HG02981 (cell line): ENCODE measurements around the gene FH.

Experiments used
- ATAC-seq: cut with Tn5 transposase; IDR thresholded peaks from one replicate; pipeline ENCODE4 v1.9.1; 2021; ENCODE audit warnings: mild to moderate bottlenecking, moderate library complexity; ENCODE audit not compliant: unreplicated experiment

FH gene

DNA sequence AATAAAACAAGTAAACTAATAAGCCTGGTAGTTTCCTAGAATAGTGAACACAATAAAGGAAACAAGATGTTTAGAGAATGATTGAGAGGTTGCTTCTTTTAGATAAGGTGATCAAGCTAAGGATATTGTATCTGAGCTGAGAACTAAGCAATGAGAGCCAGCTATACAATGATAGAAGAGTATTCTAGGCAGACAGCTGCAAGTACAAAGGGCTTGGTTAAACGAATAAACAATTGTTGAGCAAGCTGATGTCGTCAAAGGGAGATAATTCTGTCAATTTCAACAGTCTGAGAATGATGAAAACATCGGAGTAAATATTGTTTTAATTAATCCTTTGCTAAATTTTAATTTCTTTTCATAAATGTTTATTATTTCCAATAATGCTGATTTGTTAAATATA is 5.5 kb upstream of the FH start:
- ATAC-seq: no peak

DNA sequence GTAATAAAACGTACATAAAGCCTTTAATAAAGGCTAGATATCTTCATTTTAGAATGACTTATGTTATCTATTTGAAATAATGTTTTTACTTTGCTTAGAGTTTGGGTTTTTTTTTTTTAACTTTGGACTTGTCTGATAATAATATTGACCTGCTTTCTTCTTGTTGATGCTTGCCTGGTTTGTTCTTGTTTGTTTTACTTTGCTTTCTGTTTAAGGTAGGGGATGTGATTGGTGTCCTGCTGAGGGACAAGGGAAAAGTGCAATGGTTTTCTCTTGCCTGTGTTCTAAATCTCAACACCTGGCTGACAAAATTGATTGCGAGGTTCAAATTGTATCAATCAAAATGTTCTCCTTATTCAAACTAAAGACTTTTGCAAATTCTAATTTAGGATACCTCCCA is 2.2 kb upstream of the FH start:
- no peak for ATAC-seq

DNA sequence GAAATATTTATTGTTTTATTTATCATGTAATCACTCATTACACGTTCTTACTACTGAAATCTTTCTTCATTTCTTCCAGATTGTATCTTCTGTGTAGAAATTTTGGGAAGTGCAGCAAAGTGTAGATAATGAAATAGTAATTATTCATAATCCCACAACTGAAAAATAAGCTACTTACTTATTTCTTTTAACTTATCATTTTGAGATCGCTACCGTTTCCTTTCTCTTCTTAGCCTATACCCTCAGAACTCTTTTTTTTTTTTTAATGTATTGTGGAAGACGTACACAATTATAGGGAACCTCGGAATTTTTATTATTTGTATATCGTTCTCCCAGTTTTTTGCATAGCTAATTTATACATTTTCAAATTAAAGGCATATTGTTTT is 518 bp upstream of the FH start:
- no peak for ATAC-seq

DNA sequence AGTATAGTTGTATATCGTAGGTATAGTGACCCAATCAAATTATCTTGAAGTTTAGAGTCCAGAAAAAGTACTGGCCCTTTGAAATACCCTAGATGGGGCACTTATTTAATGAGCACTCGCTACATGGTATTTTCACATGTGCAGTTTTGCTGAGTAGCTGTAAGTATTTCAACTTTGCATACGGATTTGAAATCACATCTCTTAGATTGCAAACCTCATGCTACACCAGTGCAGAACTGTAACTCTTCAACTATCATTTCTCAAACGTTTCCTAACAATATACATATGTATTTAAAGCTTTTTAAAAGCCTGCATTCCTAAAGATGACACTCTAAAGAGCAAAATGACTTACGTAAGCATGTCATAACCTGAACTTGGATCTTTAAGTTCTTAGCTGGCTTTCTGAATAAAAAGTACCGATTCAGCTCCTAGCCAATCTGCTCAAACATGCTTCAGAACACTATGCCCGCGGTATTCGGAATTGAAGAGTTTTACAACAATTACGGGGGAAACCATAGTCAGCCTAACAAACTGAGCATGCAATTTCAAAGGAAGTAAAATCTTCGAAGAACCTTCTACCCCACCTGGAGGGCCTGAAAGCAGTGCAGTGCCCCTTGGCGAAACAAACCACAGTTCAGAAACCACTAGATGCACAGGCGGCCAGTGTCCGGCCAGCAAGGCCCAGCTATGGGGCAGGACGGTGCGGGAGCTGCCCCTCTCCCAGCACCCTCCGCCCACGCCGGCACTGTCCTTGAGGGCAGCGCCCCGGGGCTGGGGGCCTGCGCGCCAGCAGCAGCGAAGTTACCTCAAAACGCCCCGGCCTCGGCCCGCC is 863 bp downstream of the FH start:
- peak; percentile 27 for ATAC-seq

DNA sequence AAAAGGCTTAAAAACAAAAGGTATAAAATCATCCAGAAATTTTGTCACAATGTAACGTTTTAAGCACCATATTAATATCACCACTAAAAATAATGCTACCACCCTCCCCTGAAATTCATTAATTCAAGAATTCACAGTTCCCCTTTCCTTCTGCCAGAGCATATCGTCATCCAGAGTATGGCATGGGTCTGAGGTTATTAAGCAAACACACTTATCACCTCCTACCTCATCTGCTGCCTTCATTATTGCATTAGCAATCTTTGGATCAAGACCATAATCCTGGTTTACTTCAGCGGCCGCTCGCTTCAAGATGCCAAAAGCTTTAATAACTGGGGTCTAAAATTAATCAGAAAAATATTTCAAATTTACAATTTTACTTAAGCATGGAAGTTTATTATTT is 6.2 kb downstream of the FH start:
- no peak for ATAC-seq

DNA sequence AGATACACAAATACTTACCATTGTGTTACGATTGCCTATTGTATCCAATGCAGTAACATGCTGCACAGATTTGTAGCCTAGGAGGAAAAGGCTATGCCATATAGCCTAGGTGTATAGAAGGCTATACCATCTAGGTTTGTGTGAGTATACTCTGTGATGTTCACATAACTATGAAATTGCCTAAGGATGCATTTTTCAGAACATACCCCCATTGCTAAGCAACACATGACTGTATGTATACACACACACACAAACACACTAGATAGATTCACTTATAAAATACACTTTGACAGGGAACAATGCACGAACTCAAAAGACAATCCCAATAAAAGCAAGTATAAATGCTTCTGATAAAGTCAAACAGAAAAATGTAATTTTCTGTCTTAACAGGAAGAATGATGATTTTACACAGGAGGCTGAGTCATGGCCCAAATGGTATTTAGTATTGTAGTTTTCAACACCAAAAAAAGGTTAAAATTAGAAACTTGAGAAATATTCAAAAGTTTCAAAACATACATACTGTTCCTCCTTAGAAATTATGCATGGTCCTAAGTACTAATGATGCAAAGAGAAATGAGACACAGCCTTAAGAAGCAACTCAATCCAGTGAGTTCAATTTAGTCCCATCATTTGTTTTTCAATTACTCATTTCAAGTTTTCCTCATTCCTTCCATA is 12.2 kb downstream of the FH start:
- ATAC-seq: no peak

DNA sequence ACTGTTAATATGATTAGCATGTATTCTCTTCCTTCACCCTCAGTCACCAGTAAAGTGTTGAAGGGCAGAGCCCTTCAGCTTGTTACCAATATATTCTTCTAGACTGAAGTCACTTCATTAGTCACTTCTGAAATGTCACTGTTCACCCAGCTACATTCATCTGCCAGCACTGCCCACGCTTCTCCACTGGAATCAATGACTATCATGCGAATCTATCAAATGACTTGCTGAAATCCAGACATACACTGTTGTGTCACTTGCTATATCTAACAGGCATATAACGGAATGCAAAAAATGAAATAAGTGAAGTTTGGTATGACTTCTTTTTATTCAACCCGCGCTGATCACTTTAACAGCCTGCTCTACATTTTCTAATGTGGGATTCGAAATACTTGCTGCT is 16.1 kb downstream of the FH start:
- ATAC-seq: no peak

DNA sequence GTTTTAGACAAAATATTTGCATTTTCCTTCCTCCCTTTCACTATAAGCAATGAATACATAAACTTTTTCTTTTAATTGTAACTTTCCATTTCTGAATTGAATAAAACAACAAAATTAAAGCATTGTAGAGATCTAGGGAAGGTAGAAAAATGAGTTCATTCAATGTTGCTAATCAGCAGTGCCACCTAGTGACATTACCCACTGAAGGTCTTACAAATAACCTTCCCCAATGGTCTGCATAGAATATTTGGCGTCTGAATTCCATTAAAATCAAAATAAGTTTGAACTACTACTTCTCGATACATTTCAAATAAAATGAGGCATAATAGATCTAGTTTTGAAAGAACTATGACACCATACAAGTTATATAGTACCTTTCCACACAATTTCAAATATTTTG is 19.6 kb downstream of the FH start:
- no peak for ATAC-seq

DNA sequence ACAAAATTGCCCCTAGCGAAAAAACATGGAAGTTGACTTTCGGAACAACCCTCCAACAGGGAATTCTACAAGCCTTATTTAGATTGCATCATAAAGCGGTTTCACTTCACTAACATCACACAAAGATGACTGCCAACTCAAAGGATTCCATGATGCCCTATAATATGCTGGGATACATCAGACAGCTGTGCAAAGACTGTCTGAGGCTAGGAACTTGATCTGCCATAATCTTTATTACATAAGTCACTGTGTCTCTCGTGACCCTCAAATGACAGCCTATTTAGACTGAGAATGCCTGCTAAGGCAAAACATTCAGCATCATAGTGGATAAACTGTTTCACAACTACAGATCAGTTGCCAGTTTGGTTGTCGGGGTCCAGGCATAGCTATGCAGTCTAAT is 23.8 kb downstream of the FH start:
- no peak for ATAC-seq

DNA sequence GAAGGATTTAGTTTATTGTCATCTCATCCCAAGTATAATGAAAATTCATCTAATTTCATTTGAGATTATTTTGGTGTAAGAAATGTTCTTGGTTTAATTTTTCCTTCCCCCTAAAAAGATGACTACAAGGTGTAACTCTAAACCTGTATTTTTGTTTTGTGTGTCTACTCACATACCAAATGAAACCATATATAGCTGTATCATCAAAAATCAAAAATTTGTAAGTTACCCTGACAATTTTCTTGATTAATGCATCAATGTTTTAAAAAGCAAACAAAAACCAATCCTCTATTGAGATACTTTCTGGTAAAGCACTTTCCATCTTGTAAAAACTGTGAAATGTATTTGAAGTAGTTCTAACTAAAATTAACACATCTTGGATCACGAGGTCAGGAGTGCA is 30.8 kb downstream of the FH start:
- no peak for ATAC-seq

DNA sequence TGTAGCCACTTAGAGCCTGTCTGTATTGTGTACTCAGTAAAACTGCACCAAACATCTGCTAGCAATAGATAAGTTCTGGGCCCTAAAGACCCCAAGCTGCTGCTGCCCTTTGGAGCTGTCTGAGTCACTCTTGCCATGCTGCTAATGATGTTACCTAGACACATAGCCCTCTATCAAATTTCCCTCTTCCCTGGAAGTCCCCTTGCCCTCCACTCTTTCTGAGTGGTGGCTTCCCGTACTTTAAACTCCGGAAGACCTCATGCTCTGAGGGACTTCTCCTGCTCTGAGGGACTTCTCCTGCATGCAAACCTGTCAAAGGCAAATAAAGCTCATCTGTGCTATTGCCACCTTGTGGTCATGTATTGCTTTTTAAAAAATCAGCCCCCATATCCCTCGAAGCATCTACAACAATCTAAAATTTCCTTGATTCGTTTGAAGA is 34.0 kb downstream of the FH start:
- ATAC-seq: peak; percentile 39

DNA sequence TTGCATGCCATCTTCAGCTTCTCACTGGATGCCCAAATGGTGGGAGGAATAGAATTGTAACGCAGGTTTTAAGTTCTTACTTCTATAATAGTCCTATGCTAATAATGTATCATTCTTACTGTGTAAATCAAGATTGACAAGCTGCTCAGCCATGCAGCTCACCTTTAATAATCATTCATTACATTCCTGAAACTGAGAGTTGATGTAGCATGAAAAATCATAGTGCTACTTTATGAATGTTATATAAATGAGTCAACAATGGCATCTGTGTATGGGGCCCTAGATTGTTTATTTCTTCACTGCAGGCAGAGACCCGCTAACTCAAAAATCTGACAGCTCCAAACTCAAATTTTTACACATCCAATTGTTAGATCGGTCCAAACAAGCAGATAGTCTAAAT is 34.4 kb downstream of the FH start:
- peak; percentile 87 for ATAC-seq

DNA sequence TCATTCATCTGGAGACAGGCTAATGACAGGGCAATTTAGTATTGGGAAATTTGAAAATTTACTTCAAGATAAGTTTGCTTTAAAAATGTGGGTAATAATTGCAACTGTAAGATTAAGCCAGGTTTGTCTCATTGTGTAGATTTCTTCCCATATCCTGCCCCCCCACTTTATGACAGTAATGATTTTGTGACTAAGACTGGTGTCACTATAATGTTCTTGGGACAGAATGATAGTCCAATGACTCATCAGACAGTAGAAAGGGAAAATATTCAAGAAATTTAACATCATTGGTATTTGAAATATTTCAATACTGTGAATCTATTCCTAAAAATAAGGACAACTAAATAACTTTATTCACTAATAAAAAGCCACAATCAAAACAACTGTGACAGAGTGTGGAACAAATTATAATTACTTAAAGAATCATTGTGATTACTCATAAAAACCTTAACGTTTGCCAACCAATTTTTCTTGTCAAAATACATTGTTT is 36.7 kb downstream of the FH start:
- no peak for ATAC-seq

DNA sequence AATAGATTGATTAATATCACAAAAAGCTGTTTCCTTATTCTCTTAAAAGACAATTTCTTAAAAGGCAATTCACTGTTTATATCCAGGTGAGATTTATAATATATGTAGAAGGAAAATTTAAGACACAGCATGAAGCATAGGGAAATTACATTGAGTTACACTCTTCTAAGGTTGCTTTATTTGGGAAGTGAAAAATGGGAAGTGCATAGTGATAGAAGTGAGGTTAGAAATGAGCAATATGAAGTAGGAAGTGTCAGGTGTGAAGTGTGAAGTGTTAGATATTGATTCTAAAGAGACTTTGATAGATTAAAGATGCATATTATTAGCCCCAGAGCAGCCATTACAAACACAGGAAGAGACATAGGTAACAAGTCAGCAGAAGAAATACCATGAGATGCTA is 40.3 kb downstream of the FH start:
- ATAC-seq: no peak

DNA sequence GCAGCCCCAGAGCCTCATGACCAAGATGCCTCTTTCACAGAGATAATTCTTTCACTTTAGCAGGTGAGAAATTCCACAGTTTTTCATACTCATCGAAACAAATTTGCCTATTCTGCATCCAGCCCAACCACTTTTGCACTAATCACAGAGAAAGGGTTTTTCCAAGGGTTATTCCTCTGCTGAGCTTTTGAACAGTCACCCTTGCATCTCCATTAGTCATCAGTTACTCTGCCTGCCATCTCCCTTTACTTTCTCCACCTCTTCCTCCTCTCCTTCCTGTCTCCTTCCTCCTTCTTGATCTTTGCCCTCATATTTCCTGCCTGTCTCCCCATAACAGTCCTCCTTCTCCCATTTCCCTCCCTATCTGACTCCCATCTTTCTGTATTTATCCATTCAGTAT is 43.9 kb downstream of the FH start:
- ATAC-seq: no peak

DNA sequence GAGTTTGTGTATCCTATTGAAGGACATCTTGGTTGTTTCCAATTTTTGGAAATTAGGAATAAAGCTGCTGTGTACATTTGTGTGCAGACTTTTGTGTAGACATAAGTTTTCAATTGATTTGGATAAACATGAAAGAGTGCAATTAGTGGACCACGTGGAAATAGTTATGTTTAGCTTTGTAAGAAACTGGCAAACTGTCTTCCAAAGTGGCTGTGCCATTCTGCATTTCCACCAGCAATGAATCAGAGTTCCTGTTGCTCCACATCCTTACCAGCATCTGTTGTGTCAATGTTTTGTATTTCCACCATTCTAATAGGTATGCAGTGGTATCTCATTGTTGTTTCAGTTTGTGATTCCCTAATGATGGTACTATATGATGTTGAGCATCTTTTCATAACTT is 46.5 kb downstream of the FH start:
- ATAC-seq: no peak

DNA sequence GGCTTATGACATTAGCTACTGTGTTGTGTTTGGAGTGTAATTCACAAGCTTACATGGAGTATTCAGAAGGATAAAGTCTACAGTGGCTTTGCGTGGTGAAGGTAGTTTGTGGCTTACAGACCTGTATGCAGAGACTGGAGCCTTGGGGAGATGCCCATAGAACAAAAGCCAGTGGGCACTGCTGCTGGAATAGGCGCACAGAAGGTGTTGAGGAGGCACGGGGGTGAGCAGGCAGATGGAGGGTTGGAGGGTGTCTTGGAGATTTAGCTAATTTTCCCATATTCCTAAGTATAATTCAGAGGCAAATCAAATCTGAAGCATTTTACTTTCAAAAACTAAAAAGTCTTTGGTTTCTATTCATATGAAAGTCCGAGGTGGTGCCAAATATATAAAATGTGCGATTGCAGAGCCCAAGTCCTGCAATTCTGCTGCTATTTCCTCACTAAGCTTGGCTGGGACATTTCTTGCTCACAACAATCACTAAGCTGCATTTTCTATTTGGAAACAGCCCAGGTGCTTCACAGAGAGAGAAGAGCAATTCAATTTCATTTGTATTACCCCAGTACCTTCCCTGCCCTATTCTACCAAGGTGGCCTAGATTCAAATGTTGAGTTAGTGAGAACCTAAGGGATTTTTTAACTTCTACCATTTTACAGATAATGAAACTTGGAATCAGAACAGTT is 48.5 kb downstream of the FH start:
- no peak for ATAC-seq

DNA sequence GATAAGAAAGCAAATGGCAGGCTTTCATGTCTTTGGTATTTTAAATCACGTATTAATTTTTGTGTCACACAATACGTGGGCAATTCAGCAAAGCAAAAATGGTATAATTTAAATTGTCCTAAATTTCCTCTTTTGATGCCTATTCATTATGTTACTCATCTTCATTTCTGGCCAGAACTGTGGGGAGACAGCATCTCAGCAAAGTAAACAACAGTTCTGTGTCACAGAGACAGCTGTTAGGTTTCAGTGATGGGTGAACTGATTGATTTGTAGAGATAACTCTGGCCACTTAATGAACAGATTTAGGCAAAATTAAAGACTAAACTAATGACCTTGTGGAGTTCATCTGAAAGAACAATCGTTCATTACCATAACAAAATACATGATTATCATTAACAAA is 49.2 kb downstream of the FH start:
- ATAC-seq: no peak

DNA sequence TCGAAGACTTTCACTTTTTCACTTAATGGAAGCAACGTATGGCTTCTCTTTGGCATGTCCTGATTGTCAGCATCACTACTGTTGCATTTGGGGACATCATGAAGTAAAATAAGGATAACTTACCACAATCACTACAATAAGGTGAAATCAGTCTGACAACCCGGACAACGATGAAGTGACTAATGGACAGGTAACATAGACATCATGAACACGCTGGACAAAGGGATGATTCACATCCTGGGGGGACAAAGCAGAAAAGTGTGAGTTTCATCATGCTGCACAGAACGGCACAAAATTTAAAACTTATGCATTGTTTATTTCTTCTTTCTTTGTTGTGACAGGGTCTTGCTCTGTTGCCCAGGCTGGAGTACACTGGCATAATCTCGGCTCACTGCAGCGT is 53.9 kb downstream of the FH start:
- ATAC-seq: no peak

DNA sequence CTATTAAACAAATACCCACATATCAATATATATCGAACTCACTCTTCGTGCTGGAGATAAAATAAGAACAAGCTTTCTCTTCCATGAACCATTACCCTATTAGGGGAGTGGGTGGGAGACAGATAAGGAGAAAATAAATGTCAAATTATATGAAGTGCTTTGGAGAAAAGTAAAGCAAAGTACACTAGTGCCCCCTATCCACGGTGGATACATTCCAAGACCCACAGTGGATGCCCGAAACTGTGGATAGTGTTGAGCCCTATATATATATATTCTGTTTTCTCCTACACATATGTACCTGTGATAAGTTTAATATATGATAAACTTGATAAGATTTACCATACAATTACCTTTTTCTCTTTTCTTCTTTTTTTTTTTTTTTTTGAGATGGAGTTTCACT is 54.6 kb downstream of the FH start:
- no peak for ATAC-seq

DNA sequence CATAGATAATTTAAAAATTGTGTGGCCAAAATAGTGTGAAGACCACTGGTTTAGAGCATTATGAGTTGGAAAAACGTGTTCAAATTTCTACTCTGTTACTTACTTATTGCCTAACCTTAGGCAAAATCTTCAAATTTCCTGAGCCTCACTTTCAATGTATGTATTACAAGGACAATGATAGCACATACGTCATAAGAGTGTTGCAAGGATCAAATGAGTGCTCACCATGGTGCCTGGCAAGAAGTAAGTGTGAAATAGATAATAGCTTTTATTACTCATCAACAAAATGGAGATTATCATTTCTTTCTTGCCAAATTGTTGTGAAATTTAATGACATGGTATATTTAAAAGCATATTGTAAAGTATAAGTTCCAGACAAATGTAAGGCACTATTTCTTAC is 57.2 kb downstream of the FH start:
- no peak for ATAC-seq
